Right lobe of liver (tissue), 6 donors: ENCODE results near the gene ADGRF1. TPM values are rescaled to one million over a fixed set of nuclear protein-coding genes. Genes with fewer than 3 reads are reported as not detected.

Source experiments
- ATAC-seq, 4 donors: fragments of 200-7000 bp; cut with Tn5 transposase; one replicate each; pipeline ENCODE4 v1.9.1; 2020; ENCODE audit warnings: mild to moderate bottlenecking in 4 of 4, moderate library complexity in 4 of 4
- DNase-seq, 3 donors: peaks; one replicate each; pipeline ENCODE4 v3.0.0-alpha.2; 2020
- H3K27ac ChIP-seq, 3 donors: fragments of 200-600 bp; one replicate each; pipeline ENCODE4 v1.8.0; 2022
- H3K27me3 ChIP-seq, 2 donors: fragments of 200-600 bp; one replicate each; pipeline ENCODE4 v1.8.0; 2022
- H3K36me3 ChIP-seq, 4 donors: fragments of 200-600 bp; sonication (generic) in 1 of 4; one replicate each; pipeline versions ENCODE4 v1.5.1 to v1.8.0; 2017 to 2022; ENCODE audit warnings: control low read depth in 1 of 4
- H3K4me1 ChIP-seq, 4 donors: fragments of 200-600 bp; sonication (generic) in 1 of 4; one replicate each; pipeline versions ENCODE4 v1.5.1 to v1.8.0; 2017 to 2022; ENCODE audit warnings: control low read depth in 1 of 4
- H3K4me3 ChIP-seq, 3 donors: fragments of 200-600 bp; one replicate each; pipeline ENCODE4 v1.8.0; 2022
- H3K9me3 ChIP-seq, 4 donors: fragments of 200-600 bp; sonication (generic) in 1 of 4; one replicate each; pipeline versions ENCODE4 v1.5.1 to v1.8.0; 2017 to 2022; ENCODE audit warnings: control low read depth in 1 of 4
- CTCF ChIP-seq, 4 donors: fragments of 200-600 bp in 3 of 4; fragments of 450-650 bp in 1 of 4; IDR thresholded peaks; one replicate each; pipeline versions ENCODE4 v1.5.1 to v1.8.0; 2016 to 2022; ENCODE audit warnings: antibody characterized with exemption in 4 of 4, mild to moderate bottlenecking in 2 of 4
- POLR2A ChIP-seq: fragments of 450-650 bp; IDR thresholded peaks from one replicate; pipeline ENCODE4 v1.6.1; 2017; ENCODE audit warnings: antibody characterized with exemption, mild to moderate bottlenecking
- WGBS: methylation state at CpG from one replicate; pipeline ENCODE4 v1.1.6; 2018; ENCODE audit warnings: low coverage, low lambda C conversion rate; ENCODE audit not compliant: insufficient coverage; ENCODE audit errors: missing lambda C conversion rate; 5-methylcytosine and 5-hydroxymethylcytosine counted together
- intact Hi-C, 2 donors: fragments of 100-400 bp; cut with DNase I; formaldehyde crosslinking; loops; one replicate each; pipeline versions ENCODE4 v1.11.2 to v1.14.1; 2022
- total RNA-seq, 6 experiments: library from RNA; depleted of rRNA in 2 of 6; stranded (reverse); fragments of >200 nt in 2 of 6; fragmentation: NEBNext Ultra II Directional in 3 of 6; extraction: Animal tissue kit (Norgen Biotek cat#: 25700) in 3 of 6; gene quantifications; one replicate each; pipeline versions ENCODE4 v1.1.0 to v1.2.4, GENCODE V29; 2016 to 2023
- donor health status: DM: no; HTN: yes; CAD: no.
- donor health status: DM: no; HTN: no; CAD: no.
- donor health status: DM: no; HTN: no; CAD: no.
- donor health status: DM: no; HTN: yes; CAD: no.
- donor health status: DM: no; HTN: yes; CAD: no.

The ADGRF1 gene
- total RNA-seq, 6 experiments from 2014 or later = not detected

- H3K27ac ChIP-seq = no peak overlapping the region
- intact Hi-C loops = loop anchor here in 1 of 2 donors (10.0 kb wide), 1 partner anchor 135 kb away; no protein-coding TSS in a partner anchor
- peak in 2 of 3 donors; percentile 36 to 63 for DNase-seq
- H3K4me1 ChIP-seq = peaks cover 0 to 18% (median 7%) of the 10 kb centered on the region in 4 donors
- no peak overlapping the region for H3K4me3 ChIP-seq
- 28% methylated on average over 3 of the region's 3 CpGs for WGBS
- ATAC-seq = peak; percentile 76 to 93 (median 88)
- H3K36me3 ChIP-seq = no peaks in the 10 kb centered on the region
- H3K9me3 ChIP-seq = no peaks in the 10 kb centered on the region
- no peak for TF ChIP-seq POLR2A
- TF ChIP-seq CTCF (IDR thresholded peaks at IDR 0.05) = no peak
- no peaks in the 10 kb centered on the region for H3K27me3 ChIP-seq
Measured at GRCh38 chr6:46989398-46989797, 52.7 kb downstream of the ADGRF1 start.

- H3K4me3 ChIP-seq = no peak overlapping the region
- no peaks in the 10 kb centered on the region for H3K36me3 ChIP-seq
- no peaks in the 10 kb centered on the region for H3K9me3 ChIP-seq
- DNase-seq (no peak), ATAC-seq (no peak)
- peaks cover 0 to 17% (median 7%) of the 10 kb centered on the region in 4 donors for H3K4me1 ChIP-seq
- intact Hi-C loops = loop anchor here in 1 of 2 donors (10.0 kb wide), 1 partner anchor 131 kb away; no protein-coding TSS in a partner anchor
- H3K27me3 ChIP-seq = no peaks in the 10 kb centered on the region
- no peak overlapping the region for H3K27ac ChIP-seq
- 70% methylated on average over 3 of the region's 3 CpGs for WGBS
- TF ChIP-seq POLR2A = no peak
- TF ChIP-seq CTCF (IDR thresholded peaks at IDR 0.05) = no peak
Measured at GRCh38 chr6:46985943-46986342, 56.2 kb downstream of the ADGRF1 start.

DNA sequence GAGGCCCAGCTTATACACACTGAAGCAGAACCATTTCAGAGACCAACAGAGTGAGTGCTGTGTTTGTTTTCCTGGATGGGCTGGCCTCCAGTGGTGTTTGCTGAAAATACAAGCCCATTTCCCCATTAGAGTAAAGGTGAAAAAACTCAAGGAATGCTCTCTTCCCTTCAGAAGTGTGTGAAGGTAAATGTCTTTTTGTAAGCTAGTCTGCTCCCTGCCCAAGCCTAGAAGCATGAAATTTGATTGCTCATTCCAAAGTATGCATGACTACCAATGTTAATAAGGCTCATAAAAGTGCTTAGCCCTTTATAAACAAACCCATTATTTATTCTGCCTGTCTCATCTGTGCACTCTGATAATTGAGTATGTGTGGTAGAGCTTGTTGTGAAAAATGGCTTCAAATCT lies 59.1 kb downstream of the ADGRF1 start:
- DNase-seq (no peak), ATAC-seq (peak in 1 of 4 donors; percentile 34)
- H3K36me3 ChIP-seq = no peaks in the 10 kb centered on the region
- H3K9me3 ChIP-seq = no peaks in the 10 kb centered on the region
- intact Hi-C loops = loop anchor here in 1 of 2 donors (10.0 kb wide), 1 partner anchor 128 kb away; no protein-coding TSS in a partner anchor
- H3K27ac ChIP-seq = no peak overlapping the region
- no peak for TF ChIP-seq POLR2A
- no peak for TF ChIP-seq CTCF (IDR thresholded peaks at IDR 0.05)
- no peak overlapping the region for H3K4me3 ChIP-seq
- no peaks in the 10 kb centered on the region for H3K27me3 ChIP-seq
- H3K4me1 ChIP-seq = no peaks in the 10 kb centered on the region

- no peak for ATAC-seq
- Histone ChIP-seq H3K27me3 (no peaks in the 10 kb centered on the region), H3K27ac (no peak overlapping the region), H3K4me3 (no peak overlapping the region), H3K9me3 (no peaks in the 10 kb centered on the region), H3K4me1 (no peaks in the 10 kb centered on the region), H3K36me3 (no peaks in the 10 kb centered on the region)
- DNase-seq = no peak
- intact Hi-C loops = no loop called here
- WGBS = 46% methylated on average over 4 of the region's 4 CpGs
- TF ChIP-seq CTCF (IDR thresholded peaks at IDR 0.05) (no peak), POLR2A (no peak)
Measured at GRCh38 chr6:46979206-46979605, 62.9 kb downstream of the ADGRF1 start.

GRCh38 chr6:46974786-46975185 lies 67.3 kb downstream of the ADGRF1 start:
- TF ChIP-seq CTCF (IDR thresholded peaks at IDR 0.05) (no peak), POLR2A (no peak)
- no peaks in the 10 kb centered on the region for H3K36me3 ChIP-seq
- H3K4me3 ChIP-seq = no peak overlapping the region
- no peak overlapping the region for H3K27ac ChIP-seq
- intact Hi-C loops = no loop called here
- no peak for ATAC-seq
- DNase-seq = no peak
- H3K27me3 ChIP-seq = no peaks in the 10 kb centered on the region
- H3K9me3 ChIP-seq = no peaks in the 10 kb centered on the region
- no peaks in the 10 kb centered on the region for H3K4me1 ChIP-seq
- 73% methylated on average over 1 of the region's 1 CpG for WGBS
